NCI-H2171 treated with DMSO at 0.1 percent for 48 hours (cell line): ENCODE results near the gene OR51M1.
"Not testable (repeated sequence)": the region's sequence is repeated elsewhere in the genome, so short reads cannot be mapped to it uniquely, and the experiment has no call there.

Source experiments
- DNase-seq: peaks from one replicate; lab custom pipeline; 2025; lab: John Stamatoyannopoulos, UW

The OR51M1 gene, protein sequence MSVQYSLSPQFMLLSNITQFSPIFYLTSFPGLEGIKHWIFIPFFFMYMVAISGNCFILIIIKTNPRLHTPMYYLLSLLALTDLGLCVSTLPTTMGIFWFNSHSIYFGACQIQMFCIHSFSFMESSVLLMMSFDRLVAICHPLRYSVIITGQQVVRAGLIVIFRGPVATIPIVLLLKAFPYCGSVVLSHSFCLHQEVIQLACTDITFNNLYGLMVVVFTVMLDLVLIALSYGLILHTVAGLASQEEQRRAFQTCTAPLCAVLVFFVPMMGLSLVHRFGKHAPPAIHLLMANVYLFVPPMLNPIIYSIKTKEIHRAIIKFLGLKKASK

DNA sequence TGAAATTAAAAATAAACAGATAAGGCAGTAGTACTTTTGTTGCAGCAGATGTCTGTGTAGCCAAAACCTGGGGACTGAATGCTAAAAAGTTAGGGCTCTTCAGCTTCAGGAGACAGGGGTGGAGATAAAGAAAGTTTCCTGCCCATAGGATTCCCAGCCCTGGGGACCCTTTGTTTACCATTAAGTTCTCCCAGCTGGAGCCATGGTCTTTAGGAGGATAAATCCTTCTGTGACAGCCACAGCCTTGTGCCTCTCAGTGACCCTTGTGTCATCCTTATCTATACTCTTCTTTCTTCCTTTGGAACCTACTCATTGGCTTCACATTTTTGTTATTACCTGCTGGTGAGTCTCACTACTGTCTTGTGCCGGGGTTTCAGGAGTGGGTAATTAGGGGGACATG is at the start of gene OR51M1:
TSS of gene OR51M1 (plus strand) at position 237 of the 400 bp plus-strand sequence. CDS start 5,587 bp downstream, outside the sequence.
- no peak for DNase-seq

- no peak for DNase-seq
These were observed 48.4 kb upstream of the OR51M1 start for GRCh38 chr11:5335170-5335569.

GRCh38 chr11:5336331-5336730 is 47.3 kb upstream of the OR51M1 start:
- DNase-seq: no peak

- DNase-seq: not testable (repeated sequence)
These were observed 46.4 kb upstream of the OR51M1 start for GRCh38 chr11:5337253-5337652.

DNA sequence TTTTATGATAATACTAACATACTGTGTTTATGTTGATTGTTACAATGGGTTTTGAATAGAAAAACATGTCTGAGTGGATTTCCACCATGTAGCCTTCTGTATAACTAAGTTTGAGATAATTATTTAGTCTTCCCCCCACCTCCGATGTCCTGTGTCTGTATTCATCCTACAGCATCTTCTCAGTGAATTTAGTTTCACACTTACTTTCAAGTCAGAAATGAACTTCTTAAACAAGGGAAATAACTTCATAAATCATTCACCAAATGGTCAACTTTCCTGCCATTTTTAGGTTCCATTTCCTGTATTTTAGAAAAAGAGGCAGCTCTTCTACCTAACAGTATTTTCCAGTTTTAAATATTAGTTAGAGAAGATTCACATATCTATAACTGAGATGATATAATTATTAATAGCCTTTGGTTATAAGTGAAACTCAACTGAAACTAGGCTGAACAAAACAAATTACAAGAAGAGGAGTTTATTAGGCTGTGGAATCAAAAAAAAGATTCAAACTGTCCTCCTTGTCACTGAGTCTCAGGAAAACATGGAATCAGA is 43.8 kb upstream of the OR51M1 start:
- no peak for DNase-seq

- DNase-seq: no peak
These were observed 39.9 kb upstream of the OR51M1 start, which contains the start of gene OR51B5 for GRCh38 chr11:5343474-5344335. TSS of gene OR51B5 (minus strand) at chr11:5343524. CDS start at chr11:5343524, 0 bp downstream.

GRCh38 chr11:5345831-5346230 is 37.8 kb upstream of the OR51M1 start:
- DNase-seq: no peak

GRCh38 chr11:5348551-5349194 is 34.9 kb upstream of the OR51M1 start:
- no peak for DNase-seq

DNA sequence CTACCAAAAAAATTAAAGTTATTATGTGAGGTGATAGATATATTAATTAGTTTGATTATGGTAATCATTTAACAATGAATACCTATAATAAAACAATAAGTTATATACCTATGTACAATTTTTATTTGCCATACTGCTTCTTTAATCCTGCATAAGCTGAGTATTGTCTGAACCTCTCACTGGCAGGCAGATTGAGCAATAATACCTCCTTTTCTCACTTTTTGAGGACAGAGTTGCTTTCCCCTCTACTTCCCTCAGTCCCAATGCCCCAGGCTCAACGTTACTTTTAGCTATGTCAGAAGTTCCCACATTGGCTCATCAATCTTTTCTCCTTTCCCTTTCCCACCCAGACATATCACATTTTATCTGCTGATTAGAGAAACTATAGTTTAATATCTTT is 34.1 kb upstream of the OR51M1 start:
- no peak for DNase-seq

DNA sequence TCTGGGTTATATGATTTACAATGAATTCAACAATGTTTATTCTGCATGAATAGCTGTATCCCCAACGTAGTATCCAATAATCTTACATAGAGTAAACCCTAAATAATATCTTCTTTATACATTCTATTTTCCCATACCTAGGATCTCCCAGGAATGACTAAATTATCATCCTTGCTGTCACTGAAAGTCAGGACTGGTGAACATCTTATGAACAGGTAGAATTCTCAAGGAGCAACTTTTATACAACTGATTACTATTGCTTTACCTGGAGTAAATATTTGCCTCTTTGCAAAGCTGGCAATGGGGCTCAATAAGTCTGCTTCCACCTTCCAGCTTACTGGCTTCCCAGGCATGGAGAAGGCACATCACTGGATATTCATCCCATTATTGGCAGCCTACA is 32.4 kb upstream of the OR51M1 start, which contains the start of gene OR51B6:
TSS of gene OR51B6 (plus strand) at position 301 of the 400 bp plus-strand sequence. CDS start at position 301, 0 bp downstream.
- no peak for DNase-seq

DNA sequence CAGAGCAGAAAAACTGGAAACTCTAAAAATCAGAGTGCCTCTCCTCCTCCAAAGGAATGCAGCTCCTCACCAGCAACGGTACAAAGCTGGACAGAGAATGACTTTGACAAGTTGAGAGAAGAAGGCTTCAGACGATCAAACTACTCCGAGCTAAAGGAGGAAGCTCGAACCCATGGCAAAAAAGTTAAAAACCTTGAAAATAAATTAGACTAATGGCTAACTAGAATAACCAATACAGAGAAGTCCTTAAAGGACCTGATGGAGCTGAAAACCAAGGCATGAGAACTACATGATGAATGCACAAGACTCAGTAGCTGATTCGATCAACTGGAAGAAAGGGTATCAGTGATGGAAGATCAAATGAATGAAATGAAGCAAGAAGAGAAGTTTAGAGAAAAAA is 27.6 kb upstream of the OR51M1 start:
- DNase-seq: not testable (repeated sequence)

DNA sequence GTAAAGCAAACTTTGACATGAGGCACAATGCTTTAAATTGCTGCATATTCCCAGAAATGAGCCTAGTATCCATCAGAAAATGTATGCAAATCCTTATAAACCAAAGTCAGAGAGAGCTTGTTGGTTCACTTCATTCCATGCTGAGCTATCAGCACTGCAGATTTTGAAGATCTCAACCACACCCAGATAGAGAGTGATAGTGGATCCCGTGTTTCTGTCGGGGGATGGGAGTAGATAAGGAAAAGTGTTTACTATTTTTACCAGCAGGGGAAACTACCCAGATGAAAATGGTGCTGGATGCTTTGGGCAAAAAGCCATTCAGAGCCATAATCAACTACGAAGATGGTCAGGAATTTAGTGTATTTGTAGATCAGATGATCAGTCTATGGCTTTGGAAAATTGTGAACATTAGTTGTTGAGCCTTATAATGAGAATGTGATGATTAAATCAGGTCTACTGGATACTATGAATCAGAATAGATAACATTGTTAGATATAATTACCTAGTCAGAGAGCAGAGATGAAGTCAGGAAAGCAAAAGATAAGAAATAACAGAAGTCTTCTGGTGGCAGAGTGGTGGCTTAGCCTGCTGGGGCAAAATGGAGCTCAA is 21.5 kb upstream of the OR51M1 start:
- no peak for DNase-seq

DNA sequence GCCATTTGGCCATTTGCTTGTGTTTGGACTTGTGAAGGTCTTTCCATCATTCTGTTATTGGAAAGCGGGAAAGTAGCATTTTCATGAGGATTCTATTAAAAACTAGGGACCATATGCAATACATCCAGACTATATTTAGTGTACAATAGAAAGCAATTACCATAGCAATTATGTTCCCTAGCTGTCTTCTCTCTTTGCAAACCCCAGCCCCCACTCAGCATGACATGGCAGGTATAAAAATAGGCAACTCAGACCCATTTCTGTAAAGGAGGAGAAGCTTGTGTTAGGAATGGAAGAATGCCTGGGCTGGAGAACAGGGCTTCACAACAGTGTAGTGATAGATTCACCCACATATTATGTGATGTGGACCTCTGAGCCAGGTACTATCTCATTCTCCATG is 19.9 kb upstream of the OR51M1 start:
- no peak for DNase-seq

GRCh38 chr11:5364214-5364613 is 19.4 kb upstream of the OR51M1 start:
- no peak for DNase-seq

GRCh38 chr11:5366365-5366764 is 17.2 kb upstream of the OR51M1 start:
- DNase-seq: not testable (repeated sequence)

- no peak for DNase-seq
These were observed 16.8 kb upstream of the OR51M1 start for GRCh38 chr11:5366856-5367255.

- no peak for DNase-seq
These were observed 16.1 kb upstream of the OR51M1 start for GRCh38 chr11:5367448-5368074.

DNA sequence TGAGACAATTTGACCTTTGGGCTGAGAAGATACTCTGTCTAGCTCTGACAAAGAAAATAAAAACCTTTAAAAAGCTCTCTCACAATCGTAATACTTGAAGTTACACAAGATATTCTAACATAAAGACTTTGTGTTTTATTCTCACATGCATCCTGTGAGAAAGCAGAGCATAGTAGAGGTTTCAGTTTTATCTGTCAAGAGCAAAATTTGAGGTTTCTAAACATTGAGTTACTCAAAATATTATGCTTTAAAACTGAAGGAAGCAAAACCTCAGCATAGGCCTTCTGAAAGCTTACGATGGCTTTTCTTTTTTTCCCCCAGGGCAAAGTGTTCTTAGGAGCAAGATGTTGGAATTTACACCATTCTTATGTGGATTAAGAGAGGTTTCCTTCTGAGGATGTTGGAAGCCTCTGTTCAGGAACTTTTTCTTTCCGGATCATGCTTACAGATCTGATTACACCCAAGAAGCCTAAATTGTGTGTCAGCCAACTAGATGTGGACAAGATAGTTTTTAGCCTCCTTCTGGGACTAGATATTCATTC is 15.0 kb upstream of the OR51M1 start:
- no peak for DNase-seq

GRCh38 chr11:5369789-5370188 is 13.8 kb upstream of the OR51M1 start:
- no peak for DNase-seq

GRCh38 chr11:5380740-5381342 is 2.8 kb upstream of the OR51M1 start:
- peak; percentile 13 for DNase-seq
